ENCODE data around the gene ZP1. TPM values are rescaled to one million over a fixed set of nuclear protein-coding genes. Genes with fewer than 3 reads are reported as not detected.

ZP1 gene
- total RNA-seq, 1 donor: 0.36 TPM

DNA sequence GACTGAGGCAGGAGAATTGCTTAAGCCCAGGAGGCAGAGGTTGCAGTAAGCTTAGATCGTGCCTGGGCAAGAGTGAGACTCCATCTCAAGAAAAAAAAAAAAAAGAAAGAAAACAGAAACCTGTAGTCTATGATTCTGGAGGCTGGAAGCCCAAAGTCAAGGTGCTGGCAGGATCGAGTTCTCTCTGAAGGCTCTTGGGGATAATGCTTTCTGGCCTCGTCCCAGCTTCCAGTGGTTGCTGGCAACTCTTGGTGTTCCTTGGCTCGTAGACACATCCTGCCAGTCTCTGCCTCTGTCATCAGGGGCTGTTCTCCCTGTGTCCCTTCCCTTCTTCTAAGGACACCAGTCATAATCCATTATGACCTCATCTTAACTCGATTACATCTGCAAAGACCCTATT lies 42.2 kb upstream of the ZP1 start:
- H4K20me1 ChIP-seq (ENCODE audit: insufficient read depth, low read length): peaks cover 2% of the 10 kb centered on the region
- TF ChIP-seq, protein P1, sequence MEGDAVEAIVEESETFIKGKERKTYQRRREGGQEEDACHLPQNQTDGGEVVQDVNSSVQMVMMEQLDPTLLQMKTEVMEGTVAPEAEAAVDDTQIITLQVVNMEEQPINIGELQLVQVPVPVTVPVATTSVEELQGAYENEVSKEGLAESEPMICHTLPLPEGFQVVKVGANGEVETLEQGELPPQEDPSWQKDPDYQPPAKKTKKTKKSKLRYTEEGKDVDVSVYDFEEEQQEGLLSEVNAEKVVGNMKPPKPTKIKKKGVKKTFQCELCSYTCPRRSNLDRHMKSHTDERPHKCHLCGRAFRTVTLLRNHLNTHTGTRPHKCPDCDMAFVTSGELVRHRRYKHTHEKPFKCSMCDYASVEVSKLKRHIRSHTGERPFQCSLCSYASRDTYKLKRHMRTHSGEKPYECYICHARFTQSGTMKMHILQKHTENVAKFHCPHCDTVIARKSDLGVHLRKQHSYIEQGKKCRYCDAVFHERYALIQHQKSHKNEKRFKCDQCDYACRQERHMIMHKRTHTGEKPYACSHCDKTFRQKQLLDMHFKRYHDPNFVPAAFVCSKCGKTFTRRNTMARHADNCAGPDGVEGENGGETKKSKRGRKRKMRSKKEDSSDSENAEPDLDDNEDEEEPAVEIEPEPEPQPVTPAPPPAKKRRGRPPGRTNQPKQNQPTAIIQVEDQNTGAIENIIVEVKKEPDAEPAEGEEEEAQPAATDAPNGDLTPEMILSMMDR (IDR thresholded peaks at IDR 0.05; ENCODE audit: extremely low read depth, low read depth, low read length): no peak
- DNase-seq (ENCODE audit: insufficient read length, low spot score, missing footprints): no peak
- no peak overlapping the region for H3K4me2 ChIP-seq (ENCODE audit: insufficient read depth, low read length)
- H3K27me3 ChIP-seq (ENCODE audit: insufficient read depth, low read length): peaks cover 15% of the 10 kb centered on the region
- H3K4me1 ChIP-seq (ENCODE audit: insufficient read depth, low read length): no peaks in the 10 kb centered on the region
- no peaks in the 10 kb centered on the region for H3K36me3 ChIP-seq (ENCODE audit: insufficient read depth, low read length)
- H3K9me3 ChIP-seq (ENCODE audit: low read depth, low read length): no peaks in the 10 kb centered on the region
- H3K79me2 ChIP-seq (ENCODE audit: insufficient read depth, low read length): no peaks in the 10 kb centered on the region
- no peak overlapping the region for H2AFZ ChIP-seq (ENCODE audit: low read length)
- no peak overlapping the region for H3K4me3 ChIP-seq (ENCODE audit: insufficient read depth, low read length)
- H3K27ac ChIP-seq (ENCODE audit: low read depth, low read length): no peak overlapping the region

DNA sequence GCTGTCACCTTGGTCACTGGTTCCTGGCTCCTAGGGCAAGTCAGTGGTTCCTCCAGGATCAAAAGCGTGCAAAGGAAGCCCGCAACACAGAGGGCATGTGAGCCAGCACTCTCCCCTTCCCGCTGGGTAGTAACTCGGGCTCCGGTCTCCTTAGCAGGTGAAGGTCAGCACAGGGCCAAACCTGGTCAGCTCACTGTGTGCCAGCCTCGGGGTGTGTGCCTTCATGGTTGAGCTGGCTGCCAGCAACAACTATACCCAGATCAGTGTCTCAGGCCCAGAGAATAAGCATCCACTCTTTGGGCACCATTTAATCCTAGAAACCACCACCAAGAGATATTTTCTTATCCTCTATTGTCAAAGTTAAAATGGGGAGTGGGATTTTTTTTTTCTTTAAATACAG lies 41.6 kb upstream of the ZP1 start:
- Histone ChIP-seq H2AFZ (ENCODE audit: low read length) (no peak overlapping the region), H4K20me1 (ENCODE audit: insufficient read depth, low read length) (peaks cover 2% of the 10 kb centered on the region), H3K9me3 (ENCODE audit: low read depth, low read length) (no peaks in the 10 kb centered on the region), H3K27ac (ENCODE audit: low read depth, low read length) (no peak overlapping the region), H3K27me3 (ENCODE audit: insufficient read depth, low read length) (peaks cover 19% of the 10 kb centered on the region), H3K4me1 (ENCODE audit: insufficient read depth, low read length) (no peaks in the 10 kb centered on the region), H3K4me3 (ENCODE audit: insufficient read depth, low read length) (no peak overlapping the region), H3K4me2 (ENCODE audit: insufficient read depth, low read length) (no peak overlapping the region), H3K79me2 (ENCODE audit: insufficient read depth, low read length) (no peaks in the 10 kb centered on the region), H3K36me3 (ENCODE audit: insufficient read depth, low read length) (no peaks in the 10 kb centered on the region)
- TF ChIP-seq, protein P1 (IDR thresholded peaks at IDR 0.05; ENCODE audit: extremely low read depth, low read depth, low read length): no peak
- DNase-seq (ENCODE audit: insufficient read length, low spot score, missing footprints): peak; percentile 25

DNA sequence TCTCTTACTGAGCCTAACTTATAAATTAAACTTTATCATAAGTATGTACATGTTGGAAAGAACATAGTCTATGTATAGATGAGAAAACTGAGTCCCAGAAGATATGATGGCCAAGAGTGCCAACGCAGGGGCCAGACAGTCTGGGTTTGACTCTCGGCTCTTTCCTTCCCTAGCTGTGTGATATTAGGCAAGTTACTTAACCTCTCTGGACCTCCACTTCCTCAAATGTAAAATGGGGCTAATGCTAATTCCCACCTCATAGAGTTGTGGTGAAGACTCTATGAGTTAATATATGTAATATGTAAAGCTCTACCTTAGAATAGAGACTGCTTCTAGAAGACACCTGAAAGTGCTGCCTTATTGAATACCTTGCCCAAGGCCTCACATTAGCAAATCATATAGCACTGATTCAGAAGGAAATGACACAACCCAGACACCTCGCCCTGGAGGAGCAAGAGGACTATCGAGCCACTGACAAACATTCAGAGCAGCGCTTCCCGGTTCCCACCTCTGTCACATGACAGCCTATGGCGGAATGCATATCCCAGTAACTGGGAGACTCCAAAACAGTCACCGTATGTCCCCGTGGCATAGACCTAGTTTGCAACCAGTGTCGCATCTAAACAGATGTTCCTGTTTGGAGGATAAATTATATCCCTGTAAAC lies 36.7 kb upstream of the ZP1 start:
- Histone ChIP-seq H3K4me1 (ENCODE audit: insufficient read depth, low read length) (peaks cover 5% of the 10 kb centered on the region), H2AFZ (ENCODE audit: low read length) (no peak overlapping the region), H3K27me3 (ENCODE audit: insufficient read depth, low read length) (peaks cover 37% of the 10 kb centered on the region), H3K79me2 (ENCODE audit: insufficient read depth, low read length) (no peaks in the 10 kb centered on the region), H4K20me1 (ENCODE audit: insufficient read depth, low read length) (peaks cover 4% of the 10 kb centered on the region), H3K4me3 (ENCODE audit: insufficient read depth, low read length) (no peak overlapping the region), H3K27ac (ENCODE audit: low read depth, low read length) (no peak overlapping the region), H3K36me3 (ENCODE audit: insufficient read depth, low read length) (no peaks in the 10 kb centered on the region), H3K4me2 (ENCODE audit: insufficient read depth, low read length) (no peak overlapping the region), H3K9me3 (ENCODE audit: low read depth, low read length) (no peaks in the 10 kb centered on the region)
- DNase-seq (ENCODE audit: insufficient read length, low spot score, missing footprints): peak; percentile 18
- TF ChIP-seq, protein P1 (IDR thresholded peaks at IDR 0.05; ENCODE audit: extremely low read depth, low read depth, low read length): no peak

DNA sequence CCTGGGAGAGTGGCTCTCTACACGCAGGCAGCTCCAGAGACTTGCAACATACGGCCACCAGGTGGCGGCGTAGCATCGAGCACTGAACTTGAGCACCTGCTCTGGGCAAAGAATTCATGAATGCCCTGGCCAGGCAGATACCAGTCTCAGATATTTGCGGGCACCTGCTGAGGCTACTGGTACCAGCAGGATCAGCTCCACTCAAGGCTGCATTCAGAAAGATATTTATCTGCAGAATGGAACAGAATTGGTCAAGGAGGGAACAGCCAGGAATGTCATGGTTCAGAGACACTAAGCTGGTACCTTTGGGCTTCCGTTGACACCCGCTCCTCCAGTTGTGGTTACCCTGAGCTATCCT lies 36.2 kb upstream of the ZP1 start:
- Histone ChIP-seq H3K27me3 (ENCODE audit: insufficient read depth, low read length) (peaks cover 37% of the 10 kb centered on the region), H2AFZ (ENCODE audit: low read length) (no peak overlapping the region), H4K20me1 (ENCODE audit: insufficient read depth, low read length) (peaks cover 3% of the 10 kb centered on the region), H3K36me3 (ENCODE audit: insufficient read depth, low read length) (no peaks in the 10 kb centered on the region), H3K4me3 (ENCODE audit: insufficient read depth, low read length) (no peak overlapping the region), H3K9me3 (ENCODE audit: low read depth, low read length) (no peaks in the 10 kb centered on the region), H3K4me1 (ENCODE audit: insufficient read depth, low read length) (peaks cover 5% of the 10 kb centered on the region), H3K4me2 (ENCODE audit: insufficient read depth, low read length) (no peak overlapping the region), H3K79me2 (ENCODE audit: insufficient read depth, low read length) (no peaks in the 10 kb centered on the region), H3K27ac (ENCODE audit: low read depth, low read length) (no peak overlapping the region)
- DNase-seq (ENCODE audit: insufficient read length, low spot score, missing footprints): peak; percentile 95
- TF ChIP-seq, protein P1 (IDR thresholded peaks at IDR 0.05; ENCODE audit: extremely low read depth, low read depth, low read length): peak; percentile 98

Measured in osteoblast (primary cell).